Colonic mucosa (tissue), 4 donors: ENCODE data around the gene UTF1. TPM values are rescaled to one million over a fixed set of nuclear protein-coding genes. Genes with fewer than 3 reads are reported as not detected.

Source experiments
- DNase-seq: peaks from one replicate; pipeline ENCODE4 v3.0.0-alpha.2; 2020
- H3K27ac ChIP-seq: fragments of 200-600 bp; one replicate; pipeline ENCODE4 v1.8.0; 2021
- H3K27me3 ChIP-seq: fragments of 200-600 bp; one replicate; pipeline ENCODE4 v1.8.0; 2021
- H3K36me3 ChIP-seq: fragments of 200-600 bp; one replicate; pipeline ENCODE4 v1.8.0; 2021
- H3K4me1 ChIP-seq: fragments of 200-600 bp; one replicate; pipeline ENCODE4 v1.8.0; 2021; ENCODE audit warnings: mild to moderate bottlenecking
- H3K4me3 ChIP-seq: fragments of 200-600 bp; one replicate; pipeline ENCODE4 v1.8.0; 2021
- H3K9ac ChIP-seq, 2 donors: one replicate each; pipeline ENCODE4 v1.7.0; 2013; ENCODE audit warnings: control low read depth in 2 of 2, low read depth in 2 of 2, low read length in 2 of 2
- H3K9me3 ChIP-seq: fragments of 200-600 bp; one replicate; pipeline ENCODE4 v1.8.0; 2021
- CTCF ChIP-seq: fragments of 200-600 bp; IDR thresholded peaks from one replicate; pipeline ENCODE4 v1.8.0; 2022; ENCODE audit warnings: antibody characterized with exemption, mild to moderate bottlenecking
- intact Hi-C: fragments of 100-400 bp; cut with DNase I; formaldehyde crosslinking; loops from one replicate; pipeline ENCODE4 v1.14.1; 2022
- total RNA-seq, 2 donors: library from RNA; stranded (reverse); fragmentation: NEBNext Ultra II Directional in 1 of 2; extraction: Animal tissue kit (Norgen Biotek cat#: 25700) in 1 of 2; gene quantifications; one replicate each; pipeline ENCODE4 v1.2.1, GENCODE V29; 2021
- donor health status: healthy.
- donor health status: DM: no; HTN: no; CAD: no.
- donor health status: DM: no; HTN: no; CAD: no.

UTF1 gene
- total RNA-seq, 2 donors from 2014 or later, result not detected

GRCh38 chr10:133225707-133226191 is 4.3 kb upstream of the UTF1 start:
- H3K27me3 ChIP-seq, result peaks cover 30% of the 10 kb centered on the region
- no peak for TF ChIP-seq CTCF

GRCh38 chr10:133226251-133226808 is 3.7 kb upstream of the UTF1 start:
- TF ChIP-seq CTCF, result no peak
- Histone ChIP-seq H3K4me1 (no peaks in the 10 kb centered on the region), H3K27ac (no peak overlapping the region), H3K36me3 (no peaks in the 10 kb centered on the region), H3K4me3 (no peak overlapping the region), H3K9ac (no peak overlapping the region), H3K9me3 (no peaks in the 10 kb centered on the region), H3K27me3 (peaks cover 34% of the 10 kb centered on the region)
- intact Hi-C loops, result no loop called here
- no peak for DNase-seq

More at GRCh38 chr10:133225707-133226191, 4.3 kb upstream of the UTF1 start:
- no peaks in the 10 kb centered on the region for H3K9me3 ChIP-seq
- H3K4me3 ChIP-seq, result no peak overlapping the region
- H3K9ac ChIP-seq, result no peak overlapping the region
- no peak overlapping the region for H3K27ac ChIP-seq
- H3K4me1 ChIP-seq, result no peaks in the 10 kb centered on the region
- no peak for DNase-seq
- intact Hi-C loops, result no loop called here
- no peaks in the 10 kb centered on the region for H3K36me3 ChIP-seq

- Histone ChIP-seq H3K4me3 (no peak overlapping the region), H3K9ac (no peak overlapping the region), H3K9me3 (no peaks in the 10 kb centered on the region), H3K4me1 (no peaks in the 10 kb centered on the region), H3K27me3 (peaks cover 38% of the 10 kb centered on the region), H3K36me3 (no peaks in the 10 kb centered on the region), H3K27ac (no peak overlapping the region)
- no peak for DNase-seq
- intact Hi-C loops, result no loop called here
- no peak for TF ChIP-seq CTCF
Measured at GRCh38 chr10:133227256-133227655, 2.8 kb upstream of the UTF1 start.

- H3K27me3 ChIP-seq, result peaks cover 38% of the 10 kb centered on the region
Measured at GRCh38 chr10:133229265-133230043, 563 bp upstream of the UTF1 start.

More at GRCh38 chr10:133229265-133230043, 563 bp upstream of the UTF1 start:
- Histone ChIP-seq H3K9ac (no peak overlapping the region), H3K36me3 (no peaks in the 10 kb centered on the region), H3K9me3 (no peaks in the 10 kb centered on the region), H3K4me1 (no peaks in the 10 kb centered on the region), H3K27ac (no peak overlapping the region), H3K4me3 (no peak overlapping the region)
- intact Hi-C loops, result no loop called here
- no peak for TF ChIP-seq CTCF
- no peak for DNase-seq
